ENCODE data around the gene SUCLG2.

GRCh38 chr3:67383379-67383778, 271.0 kb downstream of the SUCLG2 start:
- TF ChIP-seq EZH2 (IDR thresholded peaks at IDR 0.05; ENCODE audit: insufficient read depth, poor library complexity, severe bottlenecking) (no peak), EZH2phosphoT487 (IDR thresholded peaks at IDR 0.05; ENCODE audit: insufficient read depth, low read depth) (no peak)
